Right lobe of liver (tissue), 6 donors: ENCODE measurements around the gene TMEM270. TPM values are rescaled to one million over a fixed set of nuclear protein-coding genes. Genes with fewer than 3 reads are reported as not detected.
A peak's percentile ranks its signal among the peaks of the same experiment; 100 is the strongest.

Experiments
- ATAC-seq, 4 donors: fragments of 200-7000 bp; cut with Tn5 transposase; one replicate each; pipeline ENCODE4 v1.9.1; 2020; ENCODE audit warnings: mild to moderate bottlenecking in 4 of 4, moderate library complexity in 4 of 4
- DNase-seq, 3 donors: peaks; one replicate each; pipeline ENCODE4 v3.0.0-alpha.2; 2020
- H3K27ac ChIP-seq, 3 donors: fragments of 200-600 bp; one replicate each; pipeline ENCODE4 v1.8.0; 2022
- H3K27me3 ChIP-seq, 2 donors: fragments of 200-600 bp; one replicate each; pipeline ENCODE4 v1.8.0; 2022
- H3K36me3 ChIP-seq, 4 donors: fragments of 200-600 bp; sonication (generic) in 1 of 4; one replicate each; pipeline versions ENCODE4 v1.5.1 to v1.8.0; 2017 to 2022; ENCODE audit warnings: control low read depth in 1 of 4
- H3K4me1 ChIP-seq, 4 donors: fragments of 200-600 bp; sonication (generic) in 1 of 4; one replicate each; pipeline versions ENCODE4 v1.5.1 to v1.8.0; 2017 to 2022; ENCODE audit warnings: control low read depth in 1 of 4
- H3K4me3 ChIP-seq, 3 donors: fragments of 200-600 bp; one replicate each; pipeline ENCODE4 v1.8.0; 2022
- H3K9me3 ChIP-seq, 4 donors: fragments of 200-600 bp; sonication (generic) in 1 of 4; one replicate each; pipeline versions ENCODE4 v1.5.1 to v1.8.0; 2017 to 2022; ENCODE audit warnings: control low read depth in 1 of 4
- POLR2A ChIP-seq: fragments of 450-650 bp; IDR thresholded peaks from one replicate; pipeline ENCODE4 v1.6.1; 2017; ENCODE audit warnings: antibody characterized with exemption, mild to moderate bottlenecking
- WGBS: methylation state at CpG from one replicate; pipeline ENCODE4 v1.1.6; 2018; ENCODE audit warnings: low coverage, low lambda C conversion rate; ENCODE audit not compliant: insufficient coverage; ENCODE audit errors: missing lambda C conversion rate; 5-methylcytosine and 5-hydroxymethylcytosine counted together
- intact Hi-C, 2 donors: fragments of 100-400 bp; cut with DNase I; formaldehyde crosslinking; loops; one replicate each; pipeline versions ENCODE4 v1.11.2 to v1.14.1; 2022
- total RNA-seq, 6 experiments: library from RNA; depleted of rRNA in 2 of 6; stranded (reverse); fragments of >200 nt in 2 of 6; fragmentation: NEBNext Ultra II Directional in 3 of 6; extraction: Animal tissue kit (Norgen Biotek cat#: 25700) in 3 of 6; gene quantifications; one replicate each; pipeline versions ENCODE4 v1.1.0 to v1.2.4, GENCODE V29; 2016 to 2023
- TF ChIP-seq, protein P1 (sequence below), 4 donors: fragments of 200-600 bp in 3 of 4; fragments of 450-650 bp in 1 of 4; IDR thresholded peaks; one replicate each; pipeline versions ENCODE4 v1.5.1 to v1.8.0; 2016 to 2022; ENCODE audit warnings: antibody characterized with exemption in 4 of 4, mild to moderate bottlenecking in 2 of 4
- donor health status: DM: no; HTN: yes; CAD: no.
- donor health status: DM: no; HTN: no; CAD: no.
- donor health status: DM: no; HTN: no; CAD: no.
- donor health status: DM: no; HTN: yes; CAD: no.
- donor health status: DM: no; HTN: yes; CAD: no.

The TMEM270 gene
- total RNA-seq, 6 experiments from 2014 or later, result not detected

- Histone ChIP-seq H3K4me3 (no peak overlapping the region), H3K4me1 (peaks cover 0 to 5% (median 2%) of the 10 kb centered on the region in 4 donors), H3K27me3 (no peaks in the 10 kb centered on the region), H3K36me3 (no peaks in the 10 kb centered on the region), H3K27ac (no peak overlapping the region), H3K9me3 (no peaks in the 10 kb centered on the region)
- ATAC-seq, result no peak
- no peak for DNase-seq
- no peak for TF ChIP-seq POLR2A
- TF ChIP-seq, protein P1, sequence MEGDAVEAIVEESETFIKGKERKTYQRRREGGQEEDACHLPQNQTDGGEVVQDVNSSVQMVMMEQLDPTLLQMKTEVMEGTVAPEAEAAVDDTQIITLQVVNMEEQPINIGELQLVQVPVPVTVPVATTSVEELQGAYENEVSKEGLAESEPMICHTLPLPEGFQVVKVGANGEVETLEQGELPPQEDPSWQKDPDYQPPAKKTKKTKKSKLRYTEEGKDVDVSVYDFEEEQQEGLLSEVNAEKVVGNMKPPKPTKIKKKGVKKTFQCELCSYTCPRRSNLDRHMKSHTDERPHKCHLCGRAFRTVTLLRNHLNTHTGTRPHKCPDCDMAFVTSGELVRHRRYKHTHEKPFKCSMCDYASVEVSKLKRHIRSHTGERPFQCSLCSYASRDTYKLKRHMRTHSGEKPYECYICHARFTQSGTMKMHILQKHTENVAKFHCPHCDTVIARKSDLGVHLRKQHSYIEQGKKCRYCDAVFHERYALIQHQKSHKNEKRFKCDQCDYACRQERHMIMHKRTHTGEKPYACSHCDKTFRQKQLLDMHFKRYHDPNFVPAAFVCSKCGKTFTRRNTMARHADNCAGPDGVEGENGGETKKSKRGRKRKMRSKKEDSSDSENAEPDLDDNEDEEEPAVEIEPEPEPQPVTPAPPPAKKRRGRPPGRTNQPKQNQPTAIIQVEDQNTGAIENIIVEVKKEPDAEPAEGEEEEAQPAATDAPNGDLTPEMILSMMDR (IDR thresholded peaks at IDR 0.05), result no peak
- intact Hi-C loops, result no loop called here
- WGBS, result 93% methylated on average over 4 of the region's 16 CpGs
These were observed 20.1 kb upstream of the TMEM270 start for GRCh38 chr7:73840715-73841379.

GRCh38 chr7:73841689-73842066, 19.3 kb upstream of the TMEM270 start:
- intact Hi-C loops, result no loop called here
- H3K27me3 ChIP-seq, result no peaks in the 10 kb centered on the region
- peak overlapping the region; percentile 35 to 61 (median 59) for H3K4me3 ChIP-seq
- H3K4me1 ChIP-seq, result peaks cover 0 to 5% (median 2%) of the 10 kb centered on the region in 4 donors
- no peak overlapping the region for H3K27ac ChIP-seq
- H3K36me3 ChIP-seq, result no peaks in the 10 kb centered on the region
- WGBS, result no CpG with 5 or more reads among the region's 15 CpGs
- no peak for TF ChIP-seq POLR2A
- TF ChIP-seq, protein P1 (IDR thresholded peaks at IDR 0.05), result no peak
- ATAC-seq (no peak), DNase-seq (no peak)
- no peaks in the 10 kb centered on the region for H3K9me3 ChIP-seq

DNA sequence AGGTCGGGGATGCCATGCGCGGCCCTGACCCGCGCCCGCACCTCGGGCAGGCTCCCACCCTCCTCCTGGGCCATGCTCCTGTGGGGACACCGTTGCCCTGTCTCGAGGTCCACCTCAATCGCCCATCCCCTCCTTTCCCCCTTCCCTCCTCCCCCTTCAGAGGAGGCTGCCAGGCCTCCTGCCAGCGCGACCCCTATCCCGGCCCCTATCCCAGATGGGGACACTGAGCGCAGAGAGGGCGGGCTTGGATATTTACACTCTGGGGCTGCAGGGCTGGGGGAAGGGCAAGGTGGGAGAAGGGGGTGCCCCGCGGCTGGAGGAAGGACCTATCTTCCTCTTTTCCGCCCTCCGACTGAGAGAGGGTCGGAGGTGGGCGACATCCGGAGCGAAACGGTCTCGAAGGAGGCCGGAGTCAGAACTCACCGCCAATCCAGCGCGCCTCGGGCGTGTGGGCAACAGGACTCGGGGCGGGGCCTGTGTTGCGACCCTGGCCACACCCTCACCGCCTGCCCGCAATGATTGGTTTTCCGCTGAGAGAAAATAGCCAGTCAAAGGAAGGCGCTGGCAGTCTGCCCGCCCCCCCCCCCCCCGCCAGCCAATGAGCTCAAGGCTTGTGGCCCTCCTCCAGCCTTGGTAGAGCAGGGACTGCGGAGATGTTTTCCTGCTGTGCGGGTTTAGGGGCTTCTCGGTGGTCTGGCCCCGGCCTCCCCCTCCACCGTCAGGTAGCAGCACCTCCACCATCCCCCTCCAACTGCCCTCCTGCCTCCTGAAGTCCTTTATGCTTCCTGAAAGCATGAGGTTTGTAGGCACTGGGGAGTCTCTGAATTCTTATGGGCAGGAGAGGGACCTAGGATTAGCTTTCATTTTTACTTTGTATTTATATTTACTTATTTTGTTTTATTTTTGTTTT, 18.6 kb upstream of the TMEM270 start, which contains the start of gene METTL27:
METTL27 (minus strand) TSS at position 450 of the 910 bp plus-strand sequence; CDS start at position 74, 376 bp downstream.
- H3K4me3 ChIP-seq, result peak within 1 kb of the TSS; percentile 46 to 61 (median 59)
- ATAC-seq, result peak; percentile 97 to 99 (median 98)
- H3K36me3 ChIP-seq, result no peaks in the 10 kb centered on the region
- H3K27ac ChIP-seq, result peak within 1 kb of the TSS in 1 of 3 donors; percentile 58
- no peaks in the 10 kb centered on the region for H3K27me3 ChIP-seq
- no peaks in the 10 kb centered on the region for H3K9me3 ChIP-seq
- DNase-seq, result peak; percentile 93 to 95 (median 94)
- TF ChIP-seq, protein P1 (IDR thresholded peaks at IDR 0.05), result no peak
- TF ChIP-seq POLR2A, result no peak
- intact Hi-C loops, result no loop called here
- WGBS, result 1% methylated on average over 19 of the region's 45 CpGs
- H3K4me1 ChIP-seq, result peaks cover 0 to 5% (median 2%) of the 10 kb centered on the region in 4 donors

DNA sequence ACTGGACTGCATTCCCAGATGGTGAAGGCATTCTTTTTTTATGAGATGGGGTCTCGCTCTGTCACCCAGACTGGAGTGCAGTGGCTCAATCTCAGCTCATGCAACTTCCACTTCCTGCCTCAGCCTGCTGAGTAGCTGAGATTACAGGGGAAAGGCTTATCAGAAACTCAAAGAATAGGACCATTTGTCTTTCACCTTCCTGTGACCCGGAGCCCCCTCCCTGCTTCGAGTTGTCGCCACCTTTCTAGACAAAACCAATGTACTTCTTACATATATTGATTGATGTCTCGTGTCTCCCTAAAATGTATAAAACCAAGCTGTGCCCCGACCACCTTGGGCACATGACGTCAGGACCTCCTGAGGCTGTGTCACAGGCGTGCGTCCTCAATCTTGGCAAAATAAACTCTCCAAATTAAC, 16.8 kb upstream of the TMEM270 start:
- 25% methylated on average over 7 of the region's 9 CpGs for WGBS
- intact Hi-C loops, result no loop called here
- DNase-seq (no peak), ATAC-seq (no peak)
- Histone ChIP-seq H3K36me3 (no peaks in the 10 kb centered on the region), H3K27ac (no peak overlapping the region), H3K4me3 (no peak overlapping the region), H3K27me3 (no peaks in the 10 kb centered on the region), H3K9me3 (no peaks in the 10 kb centered on the region), H3K4me1 (peaks cover 0 to 5% (median 2%) of the 10 kb centered on the region in 4 donors)
- TF ChIP-seq, protein P1 (IDR thresholded peaks at IDR 0.05), result no peak
- no peak for TF ChIP-seq POLR2A
